AG09309 (cell line): Measurements from ENCODE around the gene FAM171A2.

ENCODE experiments used
- DNase-seq: peaks from one replicate; pipeline ENCODE4 v3.0.0-alpha.2; 2010; ENCODE audit warnings: low read depth
- H3K4me3 ChIP-seq: 2 replicates; pipeline ENCODE4 v1.5.1; 2011; ENCODE audit warnings: mild to moderate bottlenecking, low read depth, low read length, moderate library complexity; ENCODE audit not compliant: control insufficient read depth
- TF ChIP-seq, protein P1 (sequence below): IDR thresholded peaks from 2 replicates; pipeline ENCODE4 v1.5.1; 2011; ENCODE audit warnings: mild to moderate bottlenecking, low read depth, low read length, inconsistent platforms; ENCODE audit not compliant: insufficient read depth, control insufficient read depth; ENCODE audit errors: missing control alignments

The FAM171A2 gene

DNA sequence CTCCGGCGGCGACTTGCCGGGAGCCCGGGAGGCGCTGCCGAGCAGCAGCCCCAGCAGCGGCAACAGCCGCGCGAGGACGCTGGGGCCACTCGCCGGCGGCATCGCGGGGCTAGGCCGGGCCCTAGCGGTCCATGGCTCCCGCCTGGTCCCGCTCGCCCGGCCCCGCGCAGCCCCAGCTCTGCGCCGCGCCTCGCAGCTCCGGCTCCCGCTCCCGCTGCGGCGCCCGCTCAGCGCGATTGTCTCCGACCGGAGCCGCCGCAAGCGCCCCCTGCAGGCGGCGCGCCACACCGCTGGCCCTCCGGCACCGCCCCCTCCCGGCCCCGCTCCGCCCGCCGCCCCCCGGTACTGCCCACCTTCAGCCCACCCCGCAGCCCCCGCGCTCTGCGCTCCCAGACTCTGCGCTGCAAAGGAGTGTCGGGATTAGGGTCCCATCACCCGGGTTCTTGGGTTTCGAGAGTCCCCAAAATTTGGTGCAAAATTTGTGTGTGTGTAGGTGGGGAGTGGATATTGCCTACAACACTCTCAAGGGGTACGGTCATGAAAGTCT lies at the start of gene FAM171A2:
FAM171A2 (minus strand) TSS at position 241 of the 547 bp plus-strand sequence; CDS start at position 102, 139 bp downstream.
- DNase-seq, result no peak
- H3K4me3 ChIP-seq, result peak within 1 kb of the TSS; percentile 87
- TF ChIP-seq, protein P1, sequence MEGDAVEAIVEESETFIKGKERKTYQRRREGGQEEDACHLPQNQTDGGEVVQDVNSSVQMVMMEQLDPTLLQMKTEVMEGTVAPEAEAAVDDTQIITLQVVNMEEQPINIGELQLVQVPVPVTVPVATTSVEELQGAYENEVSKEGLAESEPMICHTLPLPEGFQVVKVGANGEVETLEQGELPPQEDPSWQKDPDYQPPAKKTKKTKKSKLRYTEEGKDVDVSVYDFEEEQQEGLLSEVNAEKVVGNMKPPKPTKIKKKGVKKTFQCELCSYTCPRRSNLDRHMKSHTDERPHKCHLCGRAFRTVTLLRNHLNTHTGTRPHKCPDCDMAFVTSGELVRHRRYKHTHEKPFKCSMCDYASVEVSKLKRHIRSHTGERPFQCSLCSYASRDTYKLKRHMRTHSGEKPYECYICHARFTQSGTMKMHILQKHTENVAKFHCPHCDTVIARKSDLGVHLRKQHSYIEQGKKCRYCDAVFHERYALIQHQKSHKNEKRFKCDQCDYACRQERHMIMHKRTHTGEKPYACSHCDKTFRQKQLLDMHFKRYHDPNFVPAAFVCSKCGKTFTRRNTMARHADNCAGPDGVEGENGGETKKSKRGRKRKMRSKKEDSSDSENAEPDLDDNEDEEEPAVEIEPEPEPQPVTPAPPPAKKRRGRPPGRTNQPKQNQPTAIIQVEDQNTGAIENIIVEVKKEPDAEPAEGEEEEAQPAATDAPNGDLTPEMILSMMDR, result peak; percentile 45

DNA sequence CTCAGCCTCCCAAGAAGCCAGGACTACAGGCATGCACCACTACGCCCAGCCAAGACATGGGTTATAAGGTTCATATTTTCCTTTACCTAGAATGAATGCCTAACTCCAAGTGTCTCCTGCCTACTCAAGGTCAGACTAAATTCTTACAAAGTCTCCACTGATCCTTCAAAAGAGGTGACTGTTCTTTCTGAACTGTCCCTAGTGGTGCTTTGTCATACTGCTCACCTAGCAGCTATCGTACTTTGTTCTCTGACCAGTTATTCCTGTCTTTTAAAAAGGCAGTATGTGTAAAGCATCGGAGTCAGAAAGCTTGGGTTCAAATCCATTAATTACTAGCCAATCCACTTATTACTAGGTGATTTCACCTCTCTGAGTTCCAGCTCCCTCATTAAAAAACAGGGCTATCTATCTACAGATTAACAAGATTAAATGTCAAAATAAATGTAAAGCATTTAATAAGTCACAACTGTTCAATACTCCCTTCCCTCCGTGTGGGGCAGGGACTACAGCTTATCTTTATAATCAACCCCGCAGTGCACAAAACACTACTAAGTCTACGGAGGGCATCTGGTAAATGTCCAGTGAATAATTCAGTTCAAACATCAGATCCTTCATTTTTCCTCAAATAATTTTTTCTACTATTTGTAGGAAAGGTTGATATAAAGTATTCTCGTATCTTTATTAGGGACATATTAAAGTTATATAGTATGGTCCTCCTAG lies 45.8 kb upstream of the FAM171A2 start:
- H3K4me3 ChIP-seq, result no peak overlapping the region
- TF ChIP-seq, protein P1, result no peak
- no peak for DNase-seq

DNA sequence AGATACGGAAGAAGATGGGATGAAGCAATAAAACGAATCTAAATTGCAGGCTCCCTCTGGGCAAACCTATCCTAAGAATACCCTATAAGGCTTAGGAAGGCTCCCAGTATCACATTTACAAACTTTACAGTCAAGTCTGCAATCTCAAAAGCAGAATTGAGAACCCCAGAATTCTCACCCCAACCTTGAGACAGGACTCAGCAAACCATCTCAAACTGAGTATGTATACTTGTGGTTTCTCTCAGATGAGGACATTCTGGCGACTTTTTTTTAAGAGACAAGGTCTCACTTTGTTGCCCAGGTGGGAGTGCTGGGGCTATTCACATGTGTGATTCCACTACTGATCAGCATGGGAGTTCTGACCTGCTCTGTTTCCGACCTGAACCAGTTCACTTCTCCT lies 45.1 kb upstream of the FAM171A2 start:
- DNase-seq, result no peak
- no peak overlapping the region for H3K4me3 ChIP-seq
- TF ChIP-seq, protein P1, result no peak

DNA sequence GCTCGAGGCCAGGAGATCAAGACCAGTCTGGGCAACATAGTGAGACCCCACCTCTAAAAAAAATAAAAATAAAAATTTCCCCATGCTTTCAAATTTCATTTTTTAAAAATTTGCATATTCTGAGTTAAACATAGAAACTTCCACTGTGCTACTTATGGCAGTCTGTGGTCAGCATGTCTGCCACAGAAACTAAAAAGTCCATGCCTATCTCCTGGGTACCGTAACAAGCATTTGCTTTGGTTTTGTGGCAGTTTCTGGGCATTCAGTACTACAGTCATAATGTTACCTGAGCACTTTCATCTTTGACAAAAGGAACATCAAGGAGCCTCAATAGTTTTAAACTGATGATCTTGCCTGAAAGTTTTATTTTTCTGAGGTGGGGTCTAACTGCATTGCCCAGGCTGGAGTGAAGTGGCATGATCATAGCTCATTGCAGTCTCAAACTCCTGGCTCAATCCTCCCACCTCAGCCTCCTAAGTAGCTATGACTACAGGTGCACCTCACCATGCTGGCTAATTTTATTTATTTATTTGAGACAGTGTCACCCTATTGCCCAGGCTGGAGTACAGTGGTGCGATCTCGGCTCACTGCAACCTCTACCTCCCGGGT lies 39.0 kb upstream of the FAM171A2 start:
- DNase-seq, result no peak
- TF ChIP-seq, protein P1, result no peak
- no peak overlapping the region for H3K4me3 ChIP-seq

DNA sequence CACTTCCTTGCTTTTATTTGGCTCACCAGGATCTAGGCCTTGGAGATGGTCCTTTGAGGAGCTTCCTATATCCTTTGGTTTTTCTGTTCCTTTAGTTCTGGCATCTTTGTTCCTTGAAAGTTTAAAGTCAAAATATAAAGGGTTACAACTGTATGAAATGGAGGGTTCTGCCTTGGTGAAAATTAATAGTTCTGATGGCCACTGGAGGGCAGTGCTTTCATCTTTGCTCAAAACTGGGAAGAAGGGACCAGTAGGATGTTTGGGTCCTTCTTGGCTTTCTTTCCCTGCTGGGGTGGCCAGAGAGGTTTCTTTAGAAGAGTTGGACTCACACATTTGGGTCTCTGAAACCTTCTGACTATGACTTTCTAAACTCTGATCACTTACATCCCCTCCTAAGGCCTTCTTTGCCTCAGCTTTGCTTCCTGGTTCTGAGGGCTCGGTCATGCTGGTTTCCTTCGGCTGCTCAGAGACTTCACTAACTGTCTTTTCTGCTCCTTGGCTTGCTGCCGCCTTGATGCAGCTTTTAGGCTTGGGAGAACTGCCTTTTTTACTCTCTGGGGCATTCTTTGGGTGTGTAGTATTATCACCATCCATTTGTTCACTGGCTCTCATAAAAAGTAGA lies 36.7 kb upstream of the FAM171A2 start:
- TF ChIP-seq, protein P1, result peak; percentile 60
- no peak for DNase-seq
- no peak overlapping the region for H3K4me3 ChIP-seq
